ENCODE results near the gene ANKRD45.

GRCh38 chr1:173608503-173609216 is 61.0 kb downstream of the ANKRD45 start:
- TF ChIP-seq CTCF (IDR thresholded peaks at IDR 0.05): no peak
- TF ChIP-seq EZH2 (IDR thresholded peaks at IDR 0.05; ENCODE audit: borderline replicate concordance, insufficient read depth, low read depth, low read length, poor library complexity, severe bottlenecking): no peak

Measured in B cell (primary cell).